HT1080 (cell line): ENCODE data around the gene DPEP2. TPM values are rescaled to one million over a fixed set of nuclear protein-coding genes. Genes with fewer than 3 reads are reported as not detected.
"Not testable (repeated sequence)": the region's sequence is repeated elsewhere in the genome, so short reads cannot be mapped to it uniquely, and the experiment has no call there.

Experiments used
- DNase-seq: peaks from one replicate; pipeline ENCODE4 v3.0.0-alpha.2; 2015; ENCODE audit warnings: low read depth
- polyA plus RNA-seq, 2 experiments: library from polyadenylated mRNA; depleted of rRNA; stranded (reverse); fragments of >200 nt; gene quantifications; 2 replicates each; pipeline ENCODE4 v1.2.3, GENCODE V29; 2015
- total RNA-seq: library from RNA; depleted of rRNA; stranded (reverse); fragments of >200 nt; shearing (Covaris generic); gene quantifications from 2 replicates; pipeline ENCODE4 v1.2.3, GENCODE V29; 2014; rRNA removed

DPEP2 gene
- not detected in 2 replicates for total RNA-seq
- not detected in 2 replicates for polyA plus RNA-seq (2015; cell fraction: cytosol; rRNA removed)
- polyA plus RNA-seq (2015; cell fraction: nucleus; rRNA removed): not detected in 2 replicates

GRCh38 chr16:67998779-67999688, at the start of gene DPEP2:
Gene DPEP2, minus strand, starts transcription at chr16:67999484. Its CDS starts 6,272 bp downstream, at chr16:67993212.
- not testable (repeated sequence) for DNase-seq

DNA sequence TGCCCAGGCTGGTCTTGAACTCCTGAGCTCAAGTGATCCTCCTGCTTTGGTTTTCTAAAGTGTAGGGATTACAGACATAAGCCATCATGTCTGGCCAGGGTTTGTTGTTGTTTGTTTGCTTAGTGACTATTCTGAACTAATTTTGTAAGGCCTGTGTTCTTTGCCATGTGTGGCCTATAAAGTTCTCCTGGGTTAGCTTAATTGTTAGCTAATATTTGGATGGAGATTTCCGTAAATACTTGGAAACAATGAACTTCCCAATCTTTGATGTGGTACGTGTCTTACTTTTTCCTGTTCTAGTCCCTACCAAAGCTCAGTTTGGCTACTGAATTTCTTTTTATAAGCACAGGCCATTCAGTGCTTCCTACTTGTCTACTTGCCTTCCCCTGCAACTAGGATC, 48.7 kb upstream of the DPEP2 start:
- no peak for DNase-seq

- DNase-seq: no peak
Measured at GRCh38 chr16:68046106-68046505, 46.8 kb upstream of the DPEP2 start.

DNA sequence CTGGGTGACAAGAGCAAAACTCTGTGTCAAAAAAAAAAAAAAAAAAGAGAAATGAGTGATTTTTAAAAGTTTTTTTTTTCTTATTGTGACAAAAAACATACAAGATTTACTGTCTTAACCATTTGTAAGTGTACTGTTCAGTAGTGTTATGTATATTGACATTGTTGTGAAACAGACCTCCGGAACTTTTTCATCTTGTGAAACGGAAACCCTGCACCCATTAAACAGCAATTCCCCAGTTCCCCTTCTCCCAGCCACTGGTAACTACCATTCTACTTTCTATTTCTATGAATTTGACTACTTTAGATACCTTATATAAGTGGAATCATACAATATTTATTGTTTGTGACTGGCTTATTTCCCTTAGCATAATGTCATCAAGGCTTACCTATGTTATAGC, 42.5 kb upstream of the DPEP2 start:
- DNase-seq: no peak

DNA sequence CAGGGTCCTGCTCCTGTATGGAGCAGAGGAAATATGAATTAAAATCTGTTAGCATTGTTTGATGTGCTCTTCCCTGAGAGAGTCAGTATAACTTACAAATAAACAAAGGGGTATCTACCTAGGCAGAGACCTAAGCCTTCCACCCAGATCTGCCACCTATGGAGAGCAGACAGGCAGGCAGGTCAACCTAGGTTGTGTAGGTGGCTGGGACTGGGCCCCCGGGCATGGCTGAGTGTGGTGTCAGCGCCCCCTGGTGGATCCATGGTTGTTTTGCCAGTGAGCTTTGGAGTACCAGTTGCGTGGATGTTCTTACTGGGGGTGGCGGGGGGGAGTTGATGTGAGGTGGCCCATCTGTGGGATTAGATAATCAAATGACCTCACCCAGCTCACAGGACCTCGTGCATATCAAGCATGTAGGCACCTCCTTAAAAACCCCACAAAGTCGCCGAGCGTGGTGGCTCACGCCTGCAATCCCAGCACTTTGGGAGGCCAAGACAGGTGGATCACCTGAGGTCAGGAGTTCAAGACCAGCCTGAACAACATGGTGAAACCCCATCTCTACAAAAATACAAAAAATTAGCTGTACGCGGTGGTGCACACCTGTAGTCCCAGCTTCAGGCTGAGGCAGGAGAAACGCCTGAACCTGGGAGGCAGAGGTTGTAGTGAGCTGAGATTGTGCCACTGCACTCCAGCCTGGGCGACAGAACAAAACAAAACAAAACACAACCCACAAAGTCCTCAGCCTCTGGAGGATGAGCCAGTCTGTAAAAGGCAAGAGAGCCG, 41.4 kb upstream of the DPEP2 start:
- DNase-seq: peak; percentile 67

DNA sequence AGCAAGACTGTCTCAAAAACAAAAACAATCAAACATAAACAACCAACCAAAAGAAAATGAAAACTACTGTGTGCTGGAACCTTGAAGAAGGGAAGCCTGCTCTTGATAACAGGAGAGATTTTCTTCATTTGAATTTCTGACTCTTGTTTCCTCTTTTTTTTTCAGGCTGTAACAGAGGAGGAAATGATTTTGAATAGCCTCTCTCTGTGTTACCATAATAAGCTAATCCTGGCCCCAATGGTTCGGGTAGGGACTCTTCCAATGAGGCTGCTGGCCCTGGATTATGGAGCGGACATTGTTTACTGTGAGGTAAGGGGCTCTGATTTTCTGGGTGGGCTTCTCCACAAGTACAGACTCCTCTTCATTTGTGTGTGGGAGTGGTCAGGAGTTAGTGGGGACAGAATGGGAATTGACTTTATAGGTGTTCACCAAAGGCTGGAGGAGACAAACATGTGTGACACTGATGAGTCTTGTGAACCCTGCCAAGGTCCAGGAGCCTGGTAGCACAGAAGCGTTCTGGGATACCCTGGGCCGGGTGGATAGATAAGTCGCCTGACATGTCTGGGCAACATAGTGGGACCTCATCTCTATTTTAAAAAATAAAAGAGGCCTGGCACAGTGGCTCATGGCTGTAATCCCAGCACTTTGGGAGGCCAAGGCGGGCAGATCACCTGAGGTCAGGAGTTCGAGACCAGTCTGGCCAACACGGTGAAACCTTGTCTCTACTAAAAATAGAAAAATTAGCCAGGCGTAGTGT, 38.7 kb upstream of the DPEP2 start:
- no peak for DNase-seq

GRCh38 chr16:68035227-68035626, 35.9 kb upstream of the DPEP2 start:
- DNase-seq: no peak

- DNase-seq: no peak
Measured at GRCh38 chr16:68033101-68033500, 33.8 kb upstream of the DPEP2 start.

- DNase-seq: peak; percentile 31
Measured at GRCh38 chr16:68031951-68032350, 32.7 kb upstream of the DPEP2 start.

- DNase-seq: peak; percentile 48
Measured at GRCh38 chr16:68030108-68030507, 30.8 kb upstream of the DPEP2 start.

- DNase-seq: no peak
Measured at GRCh38 chr16:68028996-68029395, 29.7 kb upstream of the DPEP2 start.

- peak; percentile 86 for DNase-seq
Measured at GRCh38 chr16:68022728-68023537, 23.6 kb upstream of the DPEP2 start, which contains the start of the genes DDX28 and DUS2. Gene DDX28, minus strand, starts transcription at chr16:68023232. Its CDS starts 30 bp downstream, at chr16:68023202. Gene DUS2, plus strand, starts transcription at chr16:68023284. Its CDS starts 14,740 bp downstream, at chr16:68038024.

DNA sequence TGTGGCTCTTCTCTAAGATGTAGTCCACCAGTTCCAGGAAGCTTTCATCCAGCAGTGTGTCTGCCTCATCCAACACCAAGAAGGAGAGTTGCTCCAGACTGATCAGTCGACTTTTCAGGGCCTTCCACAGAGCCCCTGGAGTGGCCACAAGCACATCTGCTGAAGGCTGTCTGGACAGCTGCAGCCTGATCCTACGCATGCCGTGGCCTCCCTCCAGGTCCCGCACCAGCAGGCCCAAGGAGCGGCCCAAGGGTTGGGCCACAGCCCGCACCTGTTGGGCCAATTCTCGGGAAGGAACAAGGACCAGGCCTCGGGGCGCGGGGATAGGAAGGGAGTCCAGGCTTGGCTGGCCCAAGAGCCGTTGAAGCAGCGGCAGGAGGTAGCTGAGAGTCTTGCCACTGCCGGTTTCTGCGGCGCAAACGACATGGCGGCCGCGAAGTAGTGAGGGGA, 23.0 kb upstream of the DPEP2 start:
- no peak for DNase-seq

- no peak for DNase-seq
Measured at GRCh38 chr16:68021490-68021889, 22.2 kb upstream of the DPEP2 start.

- DNase-seq: no peak
Measured at GRCh38 chr16:68019167-68019680, 19.9 kb upstream of the DPEP2 start.

- no peak for DNase-seq
Measured at GRCh38 chr16:68015681-68016080, 16.4 kb upstream of the DPEP2 start, which contains the start of gene DPEP2NB. Gene DPEP2NB, minus strand, starts transcription at chr16:68015911. Its CDS starts 141 bp downstream, at chr16:68015770.

DNA sequence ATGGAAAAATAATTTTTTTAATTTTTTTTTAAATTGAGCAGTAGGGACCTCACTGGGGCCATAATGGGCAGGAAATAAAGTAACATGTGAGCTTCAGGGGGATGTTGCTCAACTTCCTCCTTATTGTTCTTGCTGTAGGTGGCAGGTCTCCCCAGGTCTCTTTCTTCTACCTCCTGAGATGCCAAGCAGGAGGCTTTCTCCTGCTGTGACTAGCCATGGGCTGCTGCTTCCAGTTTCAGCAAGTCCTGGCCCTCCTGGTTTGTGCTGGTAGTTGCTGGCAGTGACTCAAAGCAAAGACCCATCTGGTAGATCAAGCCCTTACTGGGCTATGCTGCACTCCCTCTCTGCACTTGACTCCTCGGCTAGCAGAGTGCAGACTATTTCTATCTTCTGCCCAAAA, 14.2 kb upstream of the DPEP2 start:
- DNase-seq: no peak

DNA sequence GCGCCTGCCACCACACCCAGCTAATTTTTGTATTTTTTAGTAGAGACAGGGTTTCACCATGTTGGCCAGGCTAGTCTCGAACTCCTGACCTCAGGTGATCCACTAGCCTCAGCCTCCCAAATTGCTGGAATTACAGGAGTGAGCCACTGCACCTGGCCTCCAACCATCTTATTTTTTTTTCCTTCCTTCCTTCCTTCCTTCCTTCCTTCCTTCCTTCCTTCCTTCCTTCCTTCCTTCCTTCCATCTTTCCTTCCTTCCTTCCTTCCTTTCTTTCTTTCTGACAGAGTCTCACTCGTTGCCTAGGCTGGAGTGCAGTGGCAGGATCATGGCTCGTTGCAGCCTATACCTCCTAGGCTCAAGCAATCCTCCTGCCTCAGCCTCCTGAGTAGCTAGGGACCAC, 10.6 kb upstream of the DPEP2 start:
- not testable (repeated sequence) for DNase-seq

GRCh38 chr16:68009157-68009735, 10.0 kb upstream of the DPEP2 start:
- no peak for DNase-seq
